HPDE6-E6E7 (cell line): ENCODE data around the gene TCEA2.

ENCODE experiments used
- DNase-seq: peaks from one replicate; pipeline ENCODE4 v3.0.0; 2011; ENCODE audit warnings: missing footprints; ENCODE audit errors: extremely low spot score

TCEA2 gene

DNA sequence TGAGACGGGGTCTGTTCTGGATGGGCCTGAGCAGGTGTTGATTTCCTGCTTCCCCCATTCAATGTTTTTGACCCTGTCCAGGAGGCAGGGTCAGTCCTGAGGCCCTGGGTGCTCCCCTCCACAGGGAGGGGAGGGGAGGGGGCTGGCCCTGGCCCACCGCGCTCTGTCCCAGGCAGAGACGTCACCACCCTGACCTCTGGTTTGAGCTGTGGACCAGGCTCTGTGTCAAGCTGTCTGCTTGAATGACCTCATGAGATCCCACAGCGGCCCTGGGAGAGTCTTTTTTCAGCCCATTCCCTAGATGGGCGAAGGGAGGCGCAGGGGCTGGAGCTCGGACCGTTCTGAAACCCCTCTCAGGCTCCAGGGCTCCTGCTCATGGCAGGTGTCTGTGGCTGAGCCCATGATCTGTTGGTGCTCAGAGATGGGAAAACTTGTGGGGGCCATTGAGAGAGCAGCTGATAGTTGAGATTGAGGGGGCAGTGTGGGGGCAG, 30.1 kb downstream of the TCEA2 start:
- no peak for DNase-seq

DNA sequence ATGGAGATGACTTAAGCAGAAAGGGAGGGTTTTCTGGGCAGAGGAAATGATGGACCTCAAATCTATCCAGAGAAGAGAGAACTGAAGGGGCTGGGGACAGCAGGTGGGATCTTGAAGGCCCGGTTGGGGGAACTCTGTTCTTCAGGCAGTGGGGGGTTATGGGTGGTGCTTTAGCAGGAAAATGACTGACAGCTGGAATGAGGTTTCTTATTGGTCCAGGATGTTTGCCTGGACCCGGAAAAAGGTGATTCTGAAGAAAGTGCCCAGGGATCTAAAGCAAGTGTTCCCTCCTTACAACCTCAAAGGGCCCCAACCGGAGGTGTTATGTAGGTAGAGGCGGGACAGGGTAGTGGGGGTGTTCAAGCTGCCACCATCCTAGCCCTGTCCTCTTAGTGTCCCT, 32.5 kb downstream of the TCEA2 start:
- no peak for DNase-seq

- no peak for DNase-seq
Observed at GRCh38 chr20:64095927-64096326, 32.9 kb downstream of the TCEA2 start.

DNA sequence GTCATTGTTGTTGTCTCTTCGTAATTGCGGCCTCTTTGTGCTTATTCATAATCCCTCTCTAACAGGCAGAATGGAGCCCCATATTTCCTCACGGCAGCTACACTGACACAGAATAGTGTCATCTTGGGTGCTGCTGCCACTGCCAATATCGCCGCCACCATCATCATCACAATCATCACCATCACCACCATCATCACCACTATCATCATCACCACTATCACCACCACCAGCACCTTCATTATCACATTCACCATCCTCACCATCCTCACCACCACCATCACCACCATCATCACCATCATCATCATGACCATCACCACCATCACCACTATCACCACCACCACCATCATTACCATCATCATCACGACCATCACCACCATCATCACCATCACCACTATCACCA, 33.5 kb downstream of the TCEA2 start:
- DNase-seq: no peak

- no peak for DNase-seq
Observed at GRCh38 chr20:64098471-64099013, 35.5 kb downstream of the TCEA2 start.

- no peak for DNase-seq
Observed at GRCh38 chr20:64099086-64099786, 36.2 kb downstream of the TCEA2 start.

- no peak for DNase-seq
Observed at GRCh38 chr20:64099880-64100565, 37.0 kb downstream of the TCEA2 start.

- no peak for DNase-seq
Observed at GRCh38 chr20:64100566-64100888, 37.5 kb downstream of the TCEA2 start.

- DNase-seq: no peak
Observed at GRCh38 chr20:64100946-64101688, 38.1 kb downstream of the TCEA2 start.

- DNase-seq: no peak
Observed at GRCh38 chr20:64101731-64102621, 39.0 kb downstream of the TCEA2 start.

DNA sequence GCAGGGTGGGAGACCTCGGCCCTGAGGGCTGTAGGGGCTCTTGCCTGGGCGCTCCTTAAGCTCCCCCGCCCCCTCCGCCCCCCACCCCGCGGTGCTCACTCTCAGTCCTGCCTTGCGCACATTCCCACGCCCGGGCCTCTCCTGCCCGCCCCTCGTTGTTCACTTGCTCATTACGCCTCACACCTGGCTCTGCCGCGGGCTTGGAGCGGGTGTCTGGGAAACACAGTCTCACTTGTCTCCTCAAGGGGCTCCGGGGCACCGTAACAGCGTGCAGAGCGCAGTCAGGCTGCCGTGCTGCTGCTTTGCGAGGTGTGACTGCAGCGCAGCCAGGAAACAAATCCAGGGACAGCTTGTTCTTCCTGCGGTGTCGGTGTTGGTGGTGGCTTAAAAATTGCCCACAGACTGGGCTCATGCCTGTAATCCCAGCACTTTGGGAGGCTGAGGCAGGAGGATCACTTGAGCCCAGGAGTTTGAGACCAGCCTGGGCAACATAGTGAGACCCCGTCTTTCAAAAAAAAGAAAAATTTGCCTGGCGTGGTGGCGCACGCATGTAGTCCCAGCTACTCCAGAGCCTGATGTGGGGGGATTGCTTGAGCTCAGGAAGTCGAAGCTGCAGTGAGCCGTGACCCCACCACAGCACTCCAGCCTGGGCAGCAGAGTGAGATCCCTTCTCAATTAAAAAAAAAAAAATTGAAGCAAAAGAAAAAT, 39.8 kb downstream of the TCEA2 start:
- DNase-seq: no peak

DNA sequence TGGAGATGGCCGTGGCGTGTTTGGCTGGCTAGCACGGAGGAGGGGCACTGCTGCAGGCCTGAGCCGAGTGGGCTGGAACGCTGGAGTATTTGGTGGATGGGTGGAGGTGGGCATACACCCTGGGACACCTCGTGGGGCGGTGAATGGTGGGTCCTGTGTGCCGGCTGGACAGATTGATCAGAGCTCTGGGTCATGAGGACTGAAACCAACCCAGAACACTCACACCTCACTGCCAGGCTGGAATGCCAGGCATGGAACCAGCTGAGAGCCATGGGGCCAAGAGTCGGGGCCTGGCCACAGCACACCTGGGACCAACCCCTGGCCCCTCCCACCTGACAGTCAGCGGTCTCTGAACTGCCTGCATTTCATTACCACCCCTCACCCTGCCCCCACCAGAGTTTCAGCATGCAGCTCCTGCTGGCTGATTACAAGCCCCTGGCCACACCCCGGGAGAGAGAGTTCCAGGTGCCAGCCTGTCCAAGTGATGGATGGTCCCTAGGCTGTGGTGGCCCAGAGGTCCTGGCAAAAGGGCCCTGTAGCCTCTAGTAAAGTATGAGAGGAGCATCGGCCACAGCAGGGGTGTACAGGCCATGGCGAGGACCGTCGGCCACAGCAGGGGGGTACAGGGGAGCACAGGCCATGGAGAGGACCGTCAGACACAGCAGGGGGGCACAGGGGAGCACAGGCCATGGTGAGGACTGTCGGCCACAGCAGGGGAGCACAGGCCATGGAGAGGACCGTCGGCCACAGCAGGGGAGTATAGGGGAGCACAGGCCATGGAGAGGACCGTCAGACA, 41.1 kb downstream of the TCEA2 start:
- DNase-seq: no peak

GRCh38 chr20:64104667-64105451, 41.9 kb downstream of the TCEA2 start:
- no peak for DNase-seq

- no peak for DNase-seq
Observed at GRCh38 chr20:64105846-64106434, 42.9 kb downstream of the TCEA2 start.

DNA sequence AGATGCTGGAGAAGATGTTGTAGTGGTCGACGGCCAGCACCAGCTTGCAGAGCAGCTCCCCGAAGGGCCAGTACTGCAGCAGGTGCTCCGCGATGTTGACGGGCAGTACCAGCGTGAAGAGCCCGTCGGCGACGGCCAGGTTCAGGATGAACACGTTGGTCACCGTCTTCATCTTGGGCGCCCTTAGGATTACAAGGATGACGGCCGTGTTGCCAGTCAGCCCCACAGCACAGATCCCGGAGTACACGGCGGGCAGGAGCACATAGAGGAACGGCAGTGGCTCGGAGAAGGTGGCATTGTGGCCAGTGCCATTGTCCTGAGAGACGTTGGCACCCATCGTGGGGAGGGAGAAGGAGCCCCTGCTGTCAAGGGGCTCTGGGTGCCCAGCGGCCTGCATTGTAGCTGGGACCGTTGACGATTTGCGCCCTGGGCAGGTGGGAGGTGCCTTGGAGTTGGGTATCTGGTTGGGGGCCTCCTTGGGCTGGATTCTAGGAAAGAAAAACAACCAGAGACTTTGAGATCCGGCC, 43.5 kb downstream of the TCEA2 start:
- no peak for DNase-seq

GRCh38 chr20:64106981-64107735, 44.2 kb downstream of the TCEA2 start, which contains the start of gene NPBWR2:
TSS of gene NPBWR2 (minus strand) at chr20:64107565. CDS start at chr20:64106831, 734 bp downstream.
- DNase-seq: no peak

- DNase-seq: no peak
Observed at GRCh38 chr20:64107736-64108457, 44.9 kb downstream of the TCEA2 start.
